ENCODE measurements around the gene PLG. TPM values are rescaled to one million over a fixed set of nuclear protein-coding genes. Genes with fewer than 3 reads are reported as not detected.

Gene PLG
- total RNA-seq, 4 donors from 2014 or later = not detected

- no peak for DNase-seq (ENCODE audit: low spot score in 2 of 2)
- 45 to 47% methylated on average over 7 of the region's 7 CpGs for WGBS, 2 donors
- no peak for TF ChIP-seq CTCF (IDR thresholded peaks at IDR 0.05)
- no peak overlapping the region for H3K4me3 ChIP-seq (ENCODE audit: low read depth, poor library complexity, severe bottlenecking)
- intact Hi-C loops (cut with DNase I; ENCODE audit: low total_unique reads) = no loop called here
Measured at GRCh38 chr6:160790028-160790792, 88.2 kb downstream of the PLG start.

GRCh38 chr6:160791459-160791858, 89.4 kb downstream of the PLG start:
- no peak overlapping the region for H3K4me3 ChIP-seq (ENCODE audit: low read depth, poor library complexity, severe bottlenecking)
- TF ChIP-seq POLR2A (IDR thresholded peaks at IDR 0.05) = no peak
- no peak for TF ChIP-seq CTCF (IDR thresholded peaks at IDR 0.05)
- intact Hi-C loops (cut with DNase I; ENCODE audit: low total_unique reads) = no loop called here
- 53 to 68% methylated on average over 6 of the region's 6 CpGs for WGBS, 2 donors
- DNase-seq (ENCODE audit: low spot score in 2 of 2) = no peak

DNA sequence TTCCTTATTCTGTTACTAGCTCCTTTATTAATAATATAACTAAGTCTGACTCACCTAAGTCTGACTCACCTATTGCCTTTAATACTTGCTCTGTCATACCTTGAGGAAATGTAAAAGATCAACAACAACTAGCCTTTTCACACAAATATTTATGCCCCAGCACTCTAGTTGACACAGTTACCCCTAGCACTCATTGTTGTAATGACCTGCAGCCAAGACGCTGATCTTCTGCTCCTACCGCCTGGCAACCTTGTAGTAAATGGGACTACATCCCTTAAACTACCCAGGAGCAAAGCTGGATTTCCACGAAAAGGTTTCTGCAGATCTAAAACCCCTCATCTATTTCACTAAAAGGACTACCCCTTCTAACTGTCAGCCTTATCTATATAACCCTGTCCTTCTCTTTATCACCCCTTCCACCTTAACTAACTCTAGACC, 90.0 kb downstream of the PLG start:
- no peak for DNase-seq (ENCODE audit: low spot score in 2 of 2)
- TF ChIP-seq CTCF (IDR thresholded peaks at IDR 0.05) (no peak), POLR2A (IDR thresholded peaks at IDR 0.05) (no peak)
- intact Hi-C loops (cut with DNase I; ENCODE audit: low total_unique reads) = no loop called here
- WGBS, 2 donors = 68 to 76% methylated on average over 3 of the region's 3 CpGs
- H3K4me3 ChIP-seq (ENCODE audit: low read depth, poor library complexity, severe bottlenecking) = no peak overlapping the region

DNA sequence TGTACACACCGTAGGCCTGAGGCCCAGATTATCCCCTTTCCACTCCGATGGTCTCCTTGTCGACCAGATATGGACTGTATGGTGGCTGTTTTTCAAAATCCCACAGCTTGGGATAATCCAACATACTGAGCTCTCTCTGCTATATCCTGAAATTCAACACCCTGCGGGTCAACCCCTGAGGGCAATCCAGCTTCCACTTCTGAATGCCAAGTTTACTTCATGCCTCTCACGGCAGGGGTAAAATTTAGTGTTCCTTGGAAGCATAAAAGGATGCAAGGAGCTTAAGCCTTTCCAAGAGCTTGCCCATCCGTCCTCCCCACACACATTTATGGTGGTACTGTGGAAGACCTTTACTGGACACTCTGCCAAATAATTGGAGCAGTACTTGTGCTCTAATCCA, 90.7 kb downstream of the PLG start:
- 66 to 69% methylated on average over 6 of the region's 6 CpGs for WGBS, 2 donors
- TF ChIP-seq POLR2A (IDR thresholded peaks at IDR 0.05) (no peak), CTCF (IDR thresholded peaks at IDR 0.05) (no peak)
- no peak for DNase-seq (ENCODE audit: low spot score in 2 of 2)

DNA sequence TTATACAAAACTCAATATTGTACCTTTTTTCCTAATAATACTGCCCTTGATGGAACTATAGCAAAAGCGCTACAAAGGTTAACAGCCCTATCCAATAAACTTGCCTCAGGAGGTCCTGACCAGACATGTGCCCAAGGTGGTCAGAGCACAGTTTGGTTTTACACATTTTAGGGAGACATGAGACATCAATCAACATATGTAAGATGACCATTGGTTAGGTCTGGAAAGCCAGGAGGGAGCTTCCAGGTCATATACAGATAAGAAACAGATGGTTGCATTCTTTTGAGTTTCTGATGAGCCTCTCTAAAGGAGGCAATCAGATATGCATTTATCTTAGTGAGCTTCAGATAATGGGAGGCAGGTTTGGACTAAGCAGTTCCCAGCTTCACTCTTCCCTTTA, 91.6 kb downstream of the PLG start:
- 79 to 95% methylated on average over 1 of the region's 1 CpG for WGBS, 2 donors
- no peak for DNase-seq (ENCODE audit: low spot score in 2 of 2)
- H3K4me3 ChIP-seq (ENCODE audit: low read depth, poor library complexity, severe bottlenecking) = no peak overlapping the region
- intact Hi-C loops (cut with DNase I; ENCODE audit: low total_unique reads) = no loop called here
- TF ChIP-seq POLR2A (IDR thresholded peaks at IDR 0.05) (no peak), CTCF (IDR thresholded peaks at IDR 0.05) (no peak)

More for the DNA sequence above, 90.7 kb downstream of the PLG start:
- intact Hi-C loops (cut with DNase I; ENCODE audit: low total_unique reads) = no loop called here
- H3K4me3 ChIP-seq (ENCODE audit: low read depth, poor library complexity, severe bottlenecking) = no peak overlapping the region

DNA sequence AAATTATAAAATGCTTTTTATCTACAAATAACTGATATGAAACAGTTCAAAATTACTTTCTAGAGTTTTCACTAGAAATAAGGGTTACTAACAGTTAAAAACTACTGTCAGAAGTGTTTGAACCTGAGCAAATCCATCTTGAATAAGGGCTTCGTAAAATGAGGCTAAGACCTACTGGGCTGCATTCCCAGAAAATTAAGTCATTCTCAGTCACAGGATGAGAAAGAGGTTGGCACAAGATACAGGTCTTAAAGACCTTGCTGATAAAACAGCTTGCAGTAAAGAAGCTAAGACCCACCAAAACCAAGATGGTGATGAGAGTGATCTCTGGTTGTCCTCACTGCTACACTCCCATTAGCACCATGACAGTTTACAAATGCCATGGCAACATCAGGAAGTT, 93.7 kb downstream of the PLG start:
- H3K4me3 ChIP-seq (ENCODE audit: low read depth, poor library complexity, severe bottlenecking) = no peak overlapping the region
- WGBS, 2 donors = 17 to 19% methylated on average over 1 of the region's 1 CpG
- intact Hi-C loops (cut with DNase I; ENCODE audit: low total_unique reads) = no loop called here
- no peak for DNase-seq (ENCODE audit: low spot score in 2 of 2)
- TF ChIP-seq POLR2A (IDR thresholded peaks at IDR 0.05) = no peak
- no peak for TF ChIP-seq CTCF (IDR thresholded peaks at IDR 0.05)
